NOMO-1 (cell line): Measurements from ENCODE around the gene CHKA.

Source experiments
- DNase-seq, 2 experiments: peaks; one replicate each; lab custom pipeline; 2025; ENCODE audit not compliant: unreplicated experiment in 2 of 2; lab: John Stamatoyannopoulos, UW

CHKA gene

DNA sequence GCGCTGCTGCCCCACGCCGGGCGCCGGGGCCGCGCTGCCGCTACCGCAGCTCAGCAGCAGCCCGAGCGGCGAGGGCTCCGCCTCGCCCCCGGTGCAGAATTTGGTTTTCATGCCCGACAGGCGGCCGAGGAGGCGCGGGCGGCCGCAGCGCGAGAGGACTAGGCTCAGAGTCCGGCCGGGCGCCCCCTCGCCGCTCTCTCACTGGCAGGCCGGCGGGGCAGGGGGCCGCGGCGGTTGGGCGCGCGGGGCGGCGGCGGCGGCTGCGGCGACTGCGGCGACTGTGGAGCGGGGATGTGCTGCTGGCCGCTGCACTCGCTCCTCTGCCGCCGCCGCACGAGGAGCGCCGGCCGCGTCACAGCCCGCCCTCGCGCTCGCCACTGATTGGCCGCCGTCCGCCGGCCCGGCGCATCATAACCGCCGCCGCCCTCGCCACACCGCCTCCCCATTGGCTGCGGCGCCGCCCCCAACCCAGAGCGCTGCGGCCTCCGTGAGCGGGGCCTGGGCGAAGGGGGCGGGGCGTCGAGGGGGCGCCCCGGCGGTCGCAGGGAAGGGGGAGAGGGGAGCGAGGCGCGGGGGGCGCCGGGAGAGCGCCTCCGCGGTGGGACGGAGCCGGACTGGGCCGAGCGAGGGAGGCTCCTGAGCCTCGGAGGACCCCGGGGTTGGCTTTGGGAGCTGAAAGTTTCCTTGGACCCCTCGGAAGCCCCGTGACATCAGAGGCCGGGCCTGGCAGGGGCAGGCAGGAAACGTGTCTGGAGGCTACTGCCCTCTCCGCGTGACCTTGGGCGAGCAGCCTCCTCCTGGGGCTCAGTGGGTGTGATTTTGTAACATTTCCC is at the start of gene CHKA:
CHKA (minus strand) TSS at position 322 of the 833 bp plus-strand sequence; CDS start at position 111, 211 bp downstream.
- peak; percentile 89 to 96 for DNase-seq

DNA sequence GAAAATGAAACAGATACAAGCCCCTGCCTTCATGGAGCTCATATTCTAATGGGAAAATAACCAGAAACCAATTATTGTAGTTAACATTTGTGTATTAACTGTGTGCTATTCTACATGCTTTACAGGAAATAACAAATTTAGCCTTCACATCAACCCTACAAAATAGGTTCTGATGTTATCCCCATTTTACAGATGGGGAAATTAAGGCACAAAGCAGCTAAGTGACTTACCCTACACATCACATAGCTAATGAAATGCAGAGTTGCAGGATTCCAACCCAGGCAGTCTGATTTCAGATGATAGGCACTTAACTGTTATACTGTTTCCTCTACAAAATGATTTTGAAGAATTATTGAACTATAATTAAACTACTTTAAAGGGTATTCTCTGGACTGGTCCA is 48.3 kb upstream of the CHKA start:
- no peak for DNase-seq

DNA sequence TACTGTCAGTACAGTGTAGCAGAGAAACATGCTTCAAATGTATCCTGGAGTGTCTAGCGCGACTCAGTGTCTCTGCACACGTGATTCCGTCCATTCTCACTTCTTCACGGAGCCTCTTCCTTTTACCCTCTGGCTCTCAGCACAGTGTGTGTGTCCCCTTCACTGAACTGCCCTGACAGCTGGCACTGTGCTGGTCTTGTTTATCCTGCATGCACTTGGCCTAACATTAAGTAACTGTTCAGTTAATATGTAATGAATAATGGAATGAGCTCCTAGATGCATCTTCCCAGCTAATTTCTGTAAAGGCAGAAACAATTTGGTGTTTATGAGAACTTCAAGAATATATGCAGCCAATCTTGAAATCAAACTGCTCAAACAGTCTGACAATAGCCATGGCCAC is 47.5 kb upstream of the CHKA start:
- DNase-seq: no peak

DNA sequence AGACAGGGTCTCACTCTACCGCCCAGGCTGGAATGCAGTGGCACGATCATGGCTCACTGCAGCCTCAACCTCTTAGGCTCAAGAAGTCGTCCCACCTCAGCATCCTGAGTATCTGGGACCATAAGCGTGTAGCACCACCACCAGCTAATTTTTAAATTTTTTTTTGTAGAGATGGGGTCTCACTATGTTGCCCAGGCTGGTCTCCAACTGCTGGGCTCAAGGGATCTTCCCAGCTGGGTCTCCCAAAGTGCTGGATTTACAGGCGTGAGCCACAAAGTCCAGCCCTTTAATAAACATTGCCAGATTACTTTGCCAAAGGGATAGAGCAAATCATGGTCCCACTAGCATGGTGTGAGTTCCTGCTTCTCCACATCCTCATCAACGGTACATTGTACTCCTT is 46.3 kb upstream of the CHKA start:
- DNase-seq: no peak

DNA sequence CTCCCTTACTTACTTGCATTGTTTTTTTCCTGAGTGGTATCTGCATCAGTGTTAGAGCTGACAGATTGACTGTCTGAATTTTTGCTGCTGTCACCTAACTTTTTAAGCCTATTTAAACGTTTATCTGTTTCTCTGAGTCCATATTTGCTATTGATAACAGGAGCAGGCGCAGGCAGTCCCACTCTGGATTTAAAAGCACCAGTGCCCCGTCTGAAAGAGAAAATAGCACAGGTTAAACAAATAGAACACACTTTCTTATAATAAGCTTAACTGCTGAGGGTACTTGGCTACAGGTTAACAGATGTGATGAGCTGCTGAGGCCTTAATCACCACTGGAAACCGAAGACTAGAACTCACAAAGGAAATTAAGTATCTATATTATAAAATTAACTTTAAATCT is 45.8 kb upstream of the CHKA start:
- no peak for DNase-seq

DNA sequence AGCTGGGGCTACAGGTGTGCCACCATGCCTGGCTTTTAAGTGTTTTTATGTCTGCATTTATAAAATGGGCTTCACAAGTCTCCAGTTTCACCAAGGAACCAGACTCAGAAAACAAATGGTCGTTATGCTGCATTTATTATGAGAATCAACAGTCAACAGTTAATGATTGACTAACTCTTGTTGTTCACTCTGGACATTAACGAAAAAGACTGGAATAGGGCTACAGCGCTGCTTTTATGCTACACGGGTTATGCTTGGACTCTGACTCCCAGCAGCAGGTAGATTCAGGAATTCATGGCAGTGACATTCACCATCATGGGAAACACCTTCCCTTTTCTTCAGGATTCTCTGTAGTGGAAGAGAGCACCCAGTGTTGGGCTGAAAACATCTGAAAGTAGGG is 44.4 kb upstream of the CHKA start:
- no peak for DNase-seq

DNA sequence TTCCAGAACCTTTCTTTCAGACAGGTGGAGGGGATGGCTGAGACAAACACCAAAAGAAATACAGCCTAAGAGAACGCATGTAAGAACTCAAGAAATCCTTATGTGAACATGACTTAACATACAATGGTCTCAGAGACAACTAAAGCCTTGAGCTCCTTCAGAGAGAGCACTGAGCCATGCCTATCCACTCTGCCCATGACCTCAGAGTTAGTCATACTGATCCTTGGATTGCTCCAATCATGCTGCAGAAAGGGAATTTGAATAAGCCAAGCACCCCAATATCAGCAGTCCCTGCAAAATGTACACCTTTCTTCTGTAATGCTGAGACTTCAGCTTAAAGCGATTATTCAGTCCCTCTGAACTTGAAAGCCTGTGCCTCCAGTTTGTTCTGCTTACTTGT is 43.2 kb upstream of the CHKA start:
- no peak for DNase-seq

DNA sequence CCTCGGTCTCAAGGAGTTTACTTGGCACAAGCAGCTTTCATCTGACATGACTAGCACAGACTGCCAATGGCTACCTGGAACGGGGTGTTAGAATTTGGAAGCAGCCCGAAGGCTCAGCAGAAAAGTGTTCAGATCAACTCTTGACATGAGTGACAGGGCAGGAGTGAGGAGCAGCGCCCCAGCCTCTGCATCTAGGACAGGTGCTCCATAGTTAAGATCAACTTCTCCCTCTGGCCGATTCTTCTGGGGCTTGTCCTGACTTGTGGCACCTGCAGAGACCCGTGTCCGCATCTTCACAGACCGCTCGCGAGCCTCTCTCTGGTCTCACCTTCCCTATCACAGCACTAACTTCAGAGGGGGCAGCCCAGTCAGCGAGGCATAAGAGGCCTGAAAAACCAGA is 42.5 kb upstream of the CHKA start:
- DNase-seq: no peak

DNA sequence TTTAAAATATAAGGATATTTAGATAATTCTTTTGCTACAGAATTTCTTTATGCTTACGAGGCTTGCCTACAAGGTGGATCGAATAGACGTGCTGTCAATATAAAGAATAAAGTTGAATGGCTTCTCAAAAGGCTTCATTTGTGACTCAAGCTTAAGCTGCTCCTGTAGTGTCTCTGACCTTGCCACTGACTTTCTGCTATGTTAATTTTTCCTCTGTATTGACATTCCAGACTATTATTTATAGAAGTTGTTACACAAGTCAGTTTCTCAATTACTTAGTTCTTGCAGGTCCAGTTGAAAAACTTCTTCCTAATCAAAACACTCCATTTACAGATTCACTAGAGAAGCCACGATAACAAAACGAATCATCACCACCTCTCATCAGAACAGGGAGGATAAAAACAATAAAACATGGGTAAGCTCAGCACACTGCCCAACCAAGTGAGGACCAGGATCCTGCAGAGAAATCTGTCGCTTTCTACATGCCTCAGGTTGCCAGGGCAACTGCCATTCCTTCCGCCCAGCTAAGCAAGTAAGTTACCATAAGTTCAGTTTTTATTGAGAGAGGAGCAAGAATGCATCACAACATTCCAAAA is 39.0 kb upstream of the CHKA start:
- DNase-seq: no peak

DNA sequence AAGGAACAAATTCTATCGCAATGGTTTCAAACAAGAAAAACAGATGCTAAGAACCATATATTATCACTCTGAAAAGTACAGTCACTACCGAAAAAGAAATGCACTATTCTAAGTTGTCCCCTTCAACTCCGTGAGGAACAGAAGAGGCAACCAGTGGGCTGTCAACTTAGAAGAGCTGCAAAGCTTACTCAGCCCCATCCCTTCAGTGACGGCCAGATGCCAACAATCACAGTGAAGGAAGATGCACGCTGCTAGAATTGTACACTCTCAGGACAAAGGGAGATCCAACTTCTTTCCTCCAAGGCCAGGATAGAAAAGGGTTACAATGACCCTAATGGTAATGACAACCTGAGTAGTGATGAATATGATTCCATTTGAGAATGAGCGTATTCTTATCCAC is 38.5 kb upstream of the CHKA start:
- no peak for DNase-seq

DNA sequence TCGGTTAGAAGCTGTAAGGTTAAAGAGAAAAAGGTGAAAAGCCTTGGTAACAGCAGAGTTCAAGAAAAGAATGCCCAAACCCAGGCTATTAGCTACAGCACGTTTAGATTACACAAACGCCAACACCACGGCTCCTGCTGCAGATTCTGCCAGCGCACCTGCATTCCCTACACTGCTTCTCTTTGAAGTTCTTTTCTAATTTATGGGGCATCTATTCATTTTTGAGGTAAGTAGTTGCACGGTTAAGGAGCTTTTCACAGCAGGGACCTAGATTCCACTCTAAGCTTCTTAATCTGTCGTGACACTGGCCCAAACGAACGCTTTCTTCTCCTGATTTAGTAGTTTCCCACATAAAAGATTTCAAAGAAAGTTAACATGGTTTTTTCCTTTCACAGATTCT is 38.0 kb upstream of the CHKA start:
- DNase-seq: no peak

DNA sequence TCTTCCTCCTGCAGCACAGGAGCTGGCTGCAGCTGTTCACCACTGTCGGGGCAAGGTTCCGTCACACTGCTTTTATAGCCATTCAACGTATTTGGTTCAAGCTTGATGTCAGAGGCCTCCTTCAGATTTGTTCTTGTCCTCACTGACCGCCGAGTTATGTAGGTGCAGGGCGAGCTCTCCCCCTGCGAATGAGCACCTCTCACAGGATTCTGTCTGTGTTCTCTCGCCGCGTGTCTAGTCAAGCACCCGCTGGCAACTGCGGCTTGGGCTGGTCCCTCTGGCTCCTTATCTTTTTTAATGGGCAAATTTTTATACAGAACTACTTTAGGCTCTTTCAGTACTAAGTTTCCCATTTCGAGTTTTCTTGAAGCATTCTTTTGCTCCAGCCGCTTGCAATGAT is 37.4 kb upstream of the CHKA start:
- no peak for DNase-seq

DNA sequence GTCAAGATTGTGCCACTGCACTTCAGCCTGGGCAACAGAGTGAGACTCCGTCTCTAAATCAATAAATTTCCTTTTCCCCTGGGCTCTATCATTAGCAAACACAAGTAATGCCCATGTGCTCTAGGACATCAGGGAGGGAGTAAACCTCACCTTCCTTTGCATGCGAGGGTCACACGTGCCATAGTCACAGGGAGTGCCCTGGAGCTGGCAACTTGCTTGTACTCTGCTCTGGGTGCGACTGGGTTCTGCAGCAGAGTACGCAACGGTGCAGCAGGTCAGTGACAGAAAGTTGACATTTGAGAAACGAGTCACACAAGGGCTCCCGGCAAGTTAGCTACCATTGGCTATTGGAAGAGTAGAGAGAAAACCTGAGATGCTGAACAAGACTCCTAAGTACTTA is 32.6 kb upstream of the CHKA start:
- DNase-seq: no peak

DNA sequence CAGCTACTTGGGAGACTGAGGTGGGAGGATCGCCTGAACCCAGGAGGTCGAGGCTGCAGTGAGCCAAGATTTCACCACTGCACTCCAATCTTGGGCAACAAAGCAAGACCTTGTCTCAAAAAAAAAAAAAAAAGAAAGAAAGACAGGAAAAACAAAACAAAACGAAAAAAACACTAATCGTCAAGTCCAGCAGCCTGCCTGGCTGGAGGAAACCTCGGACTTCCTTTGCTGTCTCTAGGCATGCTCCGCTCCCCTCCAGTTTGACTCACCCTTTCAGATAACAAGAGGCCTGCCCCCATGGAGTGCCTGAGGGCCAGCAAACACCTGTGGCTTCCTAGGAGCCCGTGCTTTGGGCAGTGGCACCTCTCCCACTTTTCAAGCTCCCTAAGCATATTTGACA is 28.8 kb upstream of the CHKA start:
- DNase-seq: no peak

DNA sequence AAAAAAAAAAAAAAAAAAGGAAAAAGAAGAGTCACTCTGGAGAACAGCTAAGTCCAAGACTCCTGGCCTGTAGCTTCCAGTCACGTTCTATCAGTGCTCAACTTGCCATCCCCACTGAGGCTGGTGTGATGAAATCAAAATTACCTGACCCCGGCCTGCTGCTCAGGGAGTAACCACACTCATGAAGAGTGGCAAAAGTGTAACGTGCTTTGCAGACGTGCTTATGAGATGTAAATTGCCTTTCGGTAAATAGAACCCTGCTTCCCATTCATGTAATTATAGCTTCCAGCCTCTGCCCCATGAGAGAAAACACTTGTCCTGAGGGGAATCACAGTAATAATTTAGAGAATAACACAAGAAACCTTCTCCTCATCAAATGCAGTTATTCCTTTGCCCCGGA is 28.2 kb upstream of the CHKA start:
- DNase-seq: no peak

DNA sequence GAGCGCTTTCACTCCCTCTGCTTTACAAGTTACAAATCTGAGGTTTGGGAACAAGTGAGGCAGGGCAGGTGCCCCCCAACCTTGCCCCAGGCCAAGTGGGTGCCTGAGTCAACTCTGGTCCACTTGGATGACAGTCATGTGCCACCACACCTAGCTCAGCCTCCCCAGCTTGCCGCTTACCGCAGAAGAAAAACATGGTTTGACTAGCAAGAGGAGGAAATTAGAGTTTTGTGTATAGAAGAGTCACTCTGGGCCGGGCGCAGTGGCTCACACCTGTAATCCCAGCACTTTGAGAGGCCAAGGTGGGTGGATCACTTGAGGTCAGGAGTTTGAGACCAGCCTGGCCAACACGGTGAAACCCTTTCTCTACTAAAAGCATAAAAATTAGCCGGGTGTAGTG is 27.7 kb upstream of the CHKA start:
- no peak for DNase-seq

DNA sequence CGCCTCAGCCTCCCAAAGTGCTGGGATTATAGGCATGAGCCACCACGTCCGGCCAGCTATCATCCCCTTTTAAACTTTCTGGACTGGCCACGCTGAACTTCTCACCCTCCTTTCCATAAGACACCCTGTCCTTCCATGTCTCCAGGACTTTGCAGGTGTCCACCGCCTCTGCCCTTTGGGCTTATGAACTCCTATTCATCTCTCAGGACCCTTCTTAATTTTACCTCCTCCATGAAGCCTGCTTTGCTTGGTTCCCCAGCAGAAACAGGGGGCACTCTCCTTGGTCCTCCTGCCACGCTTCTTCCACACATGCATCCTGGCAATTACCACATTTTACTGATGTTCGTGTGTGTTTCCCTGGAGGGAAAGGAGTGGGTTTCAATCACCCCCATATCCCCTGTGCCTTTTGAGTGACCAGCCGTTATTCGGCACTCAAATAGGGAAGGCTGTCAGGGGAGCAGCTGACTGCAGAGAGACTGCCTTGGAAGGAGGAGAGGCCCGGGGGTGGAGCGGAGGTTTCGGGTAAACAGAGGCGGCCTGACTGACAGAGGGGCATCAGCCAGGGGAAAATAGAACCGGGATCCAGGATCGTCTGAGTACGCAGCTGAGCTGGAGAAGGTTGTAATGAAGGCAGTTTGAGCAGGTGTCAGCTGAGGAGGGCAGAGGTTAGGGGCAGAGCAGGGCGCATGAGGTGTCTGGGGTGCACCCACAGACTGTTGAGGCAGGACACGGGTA is 27.1 kb upstream of the CHKA start:
- no peak for DNase-seq

DNA sequence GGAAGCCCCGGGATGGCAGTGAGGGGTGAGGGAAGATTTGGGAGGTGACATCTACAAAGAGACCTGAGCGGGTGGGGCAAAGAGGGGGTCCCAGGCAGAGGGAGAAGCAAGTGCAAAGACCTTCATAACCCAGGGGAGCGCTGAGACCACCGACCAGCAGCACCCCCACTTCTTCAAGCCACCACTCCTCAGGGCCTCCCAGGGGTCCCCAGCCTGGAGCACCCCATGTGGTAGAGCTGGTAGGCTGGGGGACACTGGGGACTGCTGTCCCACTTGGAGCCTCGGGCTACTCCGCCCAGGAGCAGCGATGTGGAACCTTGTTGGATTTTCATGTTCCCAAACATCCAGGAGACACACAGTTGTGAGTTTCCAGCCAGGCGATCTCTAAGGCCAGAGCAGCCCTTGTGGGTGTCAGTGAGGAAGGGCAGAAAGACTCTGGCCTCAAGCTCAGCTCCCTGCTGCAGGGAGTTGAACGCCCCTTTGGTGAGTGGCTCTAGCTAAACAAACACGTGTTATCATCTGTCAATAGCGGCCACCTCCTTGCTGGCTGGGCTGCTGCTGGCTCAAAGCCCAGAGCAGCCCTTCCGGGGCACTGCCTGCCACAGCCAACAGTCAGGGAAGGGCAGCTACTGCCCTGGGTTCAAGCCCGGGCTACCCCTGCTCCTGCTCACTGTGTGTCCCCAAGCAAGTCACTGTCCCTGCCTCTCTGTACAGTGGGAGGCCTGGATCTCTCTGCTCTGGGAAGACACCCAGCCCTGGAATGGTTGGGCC is 25.7 kb upstream of the CHKA start:
- DNase-seq: no peak

DNA sequence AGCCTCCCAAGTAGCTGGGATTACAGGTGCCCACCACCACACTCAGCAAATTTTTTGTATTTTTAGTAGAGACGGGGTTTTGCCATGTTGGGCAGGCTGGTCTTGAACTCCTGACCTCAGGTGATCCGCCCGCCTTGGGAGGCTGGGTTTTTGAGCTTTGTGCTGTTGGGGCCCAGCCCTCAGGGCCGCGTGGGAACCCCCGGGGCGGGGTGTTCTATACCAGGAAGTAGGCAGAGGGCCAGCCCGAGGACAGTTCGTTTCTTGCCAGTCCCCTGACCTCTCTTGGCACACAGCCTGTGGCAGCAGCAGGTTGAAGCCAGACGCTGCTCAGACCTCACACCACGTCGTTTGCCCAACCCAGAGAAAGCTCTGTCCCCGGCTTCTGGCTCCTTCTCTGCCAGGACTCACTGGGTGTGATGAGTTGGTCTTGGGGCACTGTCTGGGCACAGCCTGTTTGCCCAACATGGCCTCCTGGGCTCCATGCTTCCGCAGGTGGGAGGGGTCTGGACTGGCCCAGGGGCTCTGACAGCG is 24.9 kb upstream of the CHKA start:
- no peak for DNase-seq

DNA sequence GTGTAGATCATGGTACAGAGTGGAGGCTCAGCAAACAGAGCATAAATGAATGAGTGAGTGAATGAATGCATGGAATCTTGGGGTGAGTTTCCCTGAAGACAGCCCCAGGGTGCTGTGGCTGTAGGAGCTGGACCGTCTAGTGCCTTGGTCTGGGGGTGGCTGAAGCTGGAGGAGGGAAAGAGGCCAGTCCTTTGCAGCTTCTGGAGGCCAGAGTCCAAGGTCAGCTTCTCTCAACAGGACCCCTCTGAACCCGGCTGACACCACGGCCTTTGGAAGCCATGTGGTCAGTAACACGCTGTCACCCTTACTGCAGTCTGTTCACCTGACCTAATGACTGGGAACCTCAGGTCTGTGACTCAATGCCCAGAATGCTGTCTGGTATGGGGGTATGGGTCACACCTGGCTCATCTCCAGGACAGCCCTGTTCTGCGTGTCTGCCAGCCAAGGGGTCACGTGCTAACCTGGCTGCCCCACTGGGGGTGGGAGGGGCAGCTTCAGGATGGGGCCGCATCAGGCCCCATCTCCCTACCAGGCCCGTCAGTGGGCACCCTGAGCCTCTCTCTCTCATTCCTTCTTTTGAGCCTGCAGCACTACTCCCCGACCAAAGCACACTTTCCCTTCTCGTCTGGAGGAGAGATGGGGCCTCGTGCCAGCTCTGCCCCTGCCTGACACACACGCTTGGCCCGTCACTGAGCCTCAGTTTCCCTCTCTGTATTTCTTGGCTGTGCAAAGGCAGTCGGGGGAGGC is 24.1 kb upstream of the CHKA start:
- DNase-seq: no peak
